Ishikawa (cell line): Measurements from ENCODE around the gene PDZD7.
A peak's percentile ranks its signal among the peaks of the same experiment; 100 is the strongest.

ENCODE experiments used
- CEBPB ChIP-seq: IDR thresholded peaks from 2 replicates; pipeline ENCODE4 v1.6.1; 2012
- CREB1 ChIP-seq: IDR thresholded peaks from 2 replicates; pipeline ENCODE4 v1.6.1; 2012; ENCODE audit warnings: low read depth
- EGR1 ChIP-seq: IDR thresholded peaks from 2 replicates; pipeline ENCODE4 v1.6.1; 2012
- EP300 ChIP-seq: IDR thresholded peaks from 2 replicates; pipeline ENCODE4 v1.6.1; 2012; ENCODE audit warnings: borderline replicate concordance
- REST ChIP-seq: IDR thresholded peaks from 2 replicates; pipeline ENCODE4 v1.6.1; 2012; ENCODE audit warnings: low read depth, mild to moderate bottlenecking
- TEAD4 ChIP-seq: IDR thresholded peaks from 2 replicates; pipeline ENCODE4 v1.6.1; 2012
- YY1 ChIP-seq: IDR thresholded peaks from 2 replicates; pipeline ENCODE4 v1.6.1; 2012; ENCODE audit warnings: low read depth
- ZBTB7A ChIP-seq: IDR thresholded peaks from 2 replicates; pipeline ENCODE4 v1.6.1; 2012; ENCODE audit warnings: low read depth
- TF ChIP-seq, protein P1 (sequence below): IDR thresholded peaks from 2 replicates; pipeline ENCODE4 v1.6.1; 2012

GRCh38 chr10:101028446-101029337, 2.2 kb downstream of the PDZD7 start:
- no peak for TF ChIP-seq YY1
- no peak for TF ChIP-seq TEAD4
- no peak for TF ChIP-seq EGR1
- no peak for TF ChIP-seq ZBTB7A
- no peak for TF ChIP-seq CEBPB
- peak; percentile 35; the same call in 1 of the 2 replicates for TF ChIP-seq EP300
- TF ChIP-seq REST, result no peak
- TF ChIP-seq CREB1, result no peak
- TF ChIP-seq, protein P1, sequence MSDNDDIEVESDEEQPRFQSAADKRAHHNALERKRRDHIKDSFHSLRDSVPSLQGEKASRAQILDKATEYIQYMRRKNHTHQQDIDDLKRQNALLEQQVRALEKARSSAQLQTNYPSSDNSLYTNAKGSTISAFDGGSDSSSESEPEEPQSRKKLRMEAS, result no peak
